GM18861 (cell line): ENCODE measurements around the gene EIF4E1B.

Source experiments
- ATAC-seq: cut with Tn5 transposase; IDR thresholded peaks from one replicate; pipeline ENCODE4 v1.9.1; 2021; ENCODE audit not compliant: unreplicated experiment

The EIF4E1B gene

DNA sequence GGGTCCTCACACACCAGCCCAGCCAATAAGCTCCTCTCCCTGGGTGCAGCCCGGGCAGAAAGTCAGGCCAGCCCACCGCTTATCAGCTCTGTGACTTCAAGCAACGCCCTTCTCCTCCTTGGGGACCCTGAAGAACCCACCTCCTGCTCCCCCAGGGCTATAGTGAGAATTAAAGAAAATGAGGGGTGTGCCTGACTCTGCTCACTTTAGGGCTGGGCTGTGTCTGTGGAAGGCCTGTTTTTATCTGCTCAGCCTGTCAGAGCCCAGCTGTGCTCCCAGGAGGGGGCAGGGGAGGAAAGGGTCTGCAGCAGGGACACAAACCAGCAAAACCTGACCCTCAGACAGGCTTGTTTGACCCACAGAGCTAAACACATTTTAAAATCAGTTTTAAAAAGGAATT lies 24.4 kb upstream of the EIF4E1B start:
- no peak for ATAC-seq

DNA sequence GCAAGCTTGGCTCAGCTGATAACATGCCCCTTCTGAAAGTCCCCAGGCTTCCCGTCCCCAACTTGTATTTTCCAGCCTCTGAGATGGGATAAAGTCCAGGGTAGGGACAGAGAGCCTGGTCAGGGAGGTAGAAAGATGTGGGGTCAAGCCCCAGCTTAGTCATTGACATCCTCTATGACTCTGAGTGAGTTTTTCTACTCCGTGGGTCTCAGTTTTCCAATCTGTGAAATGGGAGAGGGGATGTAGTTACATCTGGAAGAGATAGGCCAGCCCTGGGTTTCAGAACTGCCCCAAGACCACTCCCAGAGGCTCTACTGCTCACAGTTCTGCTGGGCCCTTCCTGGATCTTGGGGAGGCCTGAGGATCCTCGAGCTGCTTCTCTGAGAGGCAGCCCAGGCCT lies 23.6 kb upstream of the EIF4E1B start:
- ATAC-seq = no peak

DNA sequence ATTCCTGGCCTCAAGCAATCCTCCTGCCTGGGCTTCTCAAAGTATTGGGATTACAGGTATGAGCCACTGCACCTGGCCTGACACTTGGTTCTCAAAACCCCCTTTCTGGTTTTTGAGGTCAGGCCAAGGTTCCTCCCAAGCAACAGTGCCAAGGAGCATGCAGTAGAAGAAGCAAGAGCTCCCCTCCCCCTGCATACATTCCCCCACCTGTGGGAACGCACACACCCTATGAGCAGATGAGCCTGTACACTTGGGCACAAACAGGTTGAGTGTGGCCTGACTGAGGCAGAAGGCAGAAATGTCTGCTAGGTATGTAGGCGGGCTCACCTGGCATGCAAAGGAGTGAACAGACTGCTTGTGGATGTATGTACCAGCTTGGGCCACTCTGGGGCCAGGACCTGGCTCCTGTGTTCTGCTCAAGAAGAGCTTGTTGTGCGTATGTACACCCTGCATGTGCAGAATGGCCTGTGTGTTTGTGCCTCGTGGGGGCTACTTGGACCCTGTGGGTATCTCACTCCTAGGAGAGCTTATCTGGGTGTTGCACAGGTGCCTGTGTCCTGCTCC lies 22.3 kb upstream of the EIF4E1B start:
- no peak for ATAC-seq

DNA sequence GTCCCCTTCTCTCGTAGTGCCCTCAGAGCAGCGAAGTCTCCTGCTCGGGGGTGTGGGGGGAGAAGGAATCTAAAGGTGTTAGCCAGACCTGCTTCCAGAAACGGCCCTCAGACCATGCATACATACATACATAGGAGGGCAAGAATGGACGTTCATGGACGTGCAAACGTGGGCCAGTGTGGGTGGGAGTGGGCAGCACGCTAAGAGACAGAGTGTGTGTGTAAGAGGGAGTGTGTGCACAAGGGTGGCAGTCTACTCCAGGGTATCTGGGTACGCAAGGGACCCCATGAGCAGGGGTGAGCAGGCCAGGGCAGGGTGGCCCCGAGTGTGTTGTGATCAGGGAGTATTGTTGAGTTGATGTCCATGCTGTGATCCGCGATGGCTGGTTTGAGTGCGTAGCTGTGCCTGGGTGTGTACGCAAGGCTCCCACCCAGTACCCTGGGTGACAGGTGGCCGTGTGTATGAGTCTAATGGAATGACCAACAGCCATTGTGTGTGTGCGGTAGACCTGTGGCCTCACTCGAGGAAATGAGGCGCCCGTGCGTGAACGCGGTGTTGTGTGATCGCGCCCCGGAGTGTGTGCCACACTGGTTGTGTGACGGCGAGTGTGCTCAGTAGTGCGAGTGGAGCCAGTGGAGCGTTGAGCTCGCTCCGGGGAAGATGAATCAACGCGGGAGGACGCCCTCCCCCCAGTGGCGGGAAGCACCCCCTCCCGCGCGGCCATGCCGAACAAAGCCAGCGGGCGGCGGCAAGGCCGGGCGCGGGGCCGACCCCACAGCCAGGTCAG lies 21.3 kb upstream of the EIF4E1B start:
- no peak for ATAC-seq

DNA sequence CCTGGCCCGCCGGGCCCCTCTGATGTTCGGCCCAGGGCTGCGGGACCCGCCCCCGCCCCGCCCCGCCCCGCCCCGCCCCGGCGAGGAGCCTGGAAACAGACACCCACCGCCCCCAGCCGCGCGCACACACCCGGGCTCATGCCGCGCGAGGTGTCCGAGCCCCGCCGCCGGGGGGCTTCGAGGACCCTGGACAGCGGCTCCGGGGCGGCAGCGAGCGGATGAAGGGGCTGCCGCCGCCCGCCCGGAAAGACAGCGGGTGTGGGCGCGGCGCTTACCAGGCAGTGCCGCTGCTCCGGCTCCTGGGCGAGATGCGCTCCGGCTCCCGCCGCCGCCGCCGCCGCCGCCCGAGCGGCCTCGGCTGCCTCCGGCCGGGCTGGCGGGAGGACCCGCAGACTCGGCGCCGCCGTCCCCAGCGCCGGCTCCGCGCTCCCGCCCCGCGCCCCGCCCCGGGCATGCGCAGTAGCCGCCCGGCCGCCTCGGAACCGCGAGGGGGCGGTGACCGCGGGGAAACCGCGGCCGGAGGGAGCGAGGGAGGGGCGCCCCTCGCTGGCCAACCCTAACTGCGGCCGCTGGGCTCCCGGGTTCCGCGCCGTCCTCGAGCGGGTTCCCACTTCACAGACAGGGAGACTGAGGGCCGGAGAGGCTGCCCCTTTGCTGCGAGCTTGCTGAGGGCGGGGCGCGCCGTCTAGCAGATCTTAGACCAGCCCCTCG lies 20.6 kb upstream of the EIF4E1B start, which contains the start of gene GPRIN1:
GPRIN1 (minus strand) TSS at position 433 of the 711 bp plus-strand sequence. CDS start 10,322 bp downstream, outside the sequence.
- ATAC-seq = peak; percentile 49

DNA sequence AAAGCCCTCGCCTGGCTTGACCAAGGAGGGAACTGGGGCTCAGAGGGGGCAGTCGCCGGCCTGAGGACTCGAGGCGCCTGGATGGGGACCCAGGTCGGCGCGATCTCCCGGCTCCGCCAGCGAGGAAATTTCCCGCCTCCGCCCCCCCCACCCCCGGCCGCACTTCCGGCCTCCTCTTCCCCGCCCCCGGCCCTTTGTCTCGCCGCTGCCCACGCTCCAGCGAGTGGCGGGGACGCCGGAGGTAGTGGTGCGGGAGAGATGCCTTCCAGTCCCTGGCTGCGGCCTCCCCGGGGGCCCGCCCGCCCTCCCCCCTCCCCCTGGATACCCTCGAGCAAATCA lies 20.1 kb upstream of the EIF4E1B start:
- ATAC-seq = no peak

DNA sequence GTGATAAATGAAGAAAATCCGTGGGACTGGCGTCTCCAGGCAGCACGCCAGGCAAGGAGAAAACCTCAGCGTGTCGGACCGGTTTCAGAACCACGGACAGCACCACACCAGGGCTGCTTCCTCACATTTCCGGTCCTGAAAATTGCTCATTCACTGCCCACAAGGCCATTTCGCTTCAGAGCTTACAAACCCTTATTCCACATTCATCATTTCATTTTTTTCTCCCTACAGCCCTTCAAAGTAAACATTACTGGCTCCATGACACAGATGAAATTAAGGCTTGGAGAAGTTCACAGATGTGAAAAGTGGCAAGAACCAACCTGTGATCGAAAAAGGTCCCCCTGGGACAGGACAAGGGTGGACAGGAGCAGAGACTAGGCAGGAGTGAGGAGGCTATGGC lies 19.0 kb upstream of the EIF4E1B start:
- ATAC-seq = no peak

DNA sequence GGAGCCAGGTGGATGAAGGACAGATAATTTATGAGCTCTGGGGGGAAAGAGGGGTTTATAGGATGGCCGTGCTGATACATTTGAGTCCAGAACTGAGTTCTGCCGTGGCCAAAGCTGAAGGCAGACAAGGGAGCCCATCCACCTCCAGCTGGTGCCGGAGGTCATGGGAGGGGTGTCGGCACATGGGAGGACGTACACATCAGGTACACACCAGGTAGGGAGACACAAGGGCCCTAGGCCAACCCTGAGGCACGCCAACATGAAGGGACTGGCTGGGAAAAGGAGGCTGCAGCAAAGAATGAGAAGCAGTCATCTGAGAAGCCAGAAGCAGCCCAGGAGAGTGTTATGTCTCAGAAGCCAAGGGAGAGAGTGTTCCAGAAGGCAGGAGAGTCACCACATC lies 18.5 kb upstream of the EIF4E1B start:
- ATAC-seq = no peak

DNA sequence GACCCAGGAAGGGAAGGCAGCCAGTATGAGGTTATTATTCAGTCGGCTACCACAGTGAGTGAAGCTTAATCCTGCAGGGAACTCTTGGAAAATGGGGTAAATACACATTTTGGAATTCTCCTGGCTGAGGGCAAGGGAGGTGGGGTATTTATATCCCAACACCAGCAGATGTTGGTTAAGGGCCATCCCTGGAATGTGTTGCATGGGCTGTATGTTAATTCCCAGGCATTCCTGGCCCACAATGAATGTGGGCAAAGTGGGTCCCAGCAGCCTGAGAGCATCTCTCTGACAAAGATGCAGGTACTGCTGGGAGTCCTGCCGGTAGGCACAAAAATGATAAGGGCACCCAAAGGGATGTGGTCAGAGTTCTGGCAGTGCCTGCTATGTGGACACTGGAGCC lies 17.6 kb upstream of the EIF4E1B start:
- no peak for ATAC-seq

DNA sequence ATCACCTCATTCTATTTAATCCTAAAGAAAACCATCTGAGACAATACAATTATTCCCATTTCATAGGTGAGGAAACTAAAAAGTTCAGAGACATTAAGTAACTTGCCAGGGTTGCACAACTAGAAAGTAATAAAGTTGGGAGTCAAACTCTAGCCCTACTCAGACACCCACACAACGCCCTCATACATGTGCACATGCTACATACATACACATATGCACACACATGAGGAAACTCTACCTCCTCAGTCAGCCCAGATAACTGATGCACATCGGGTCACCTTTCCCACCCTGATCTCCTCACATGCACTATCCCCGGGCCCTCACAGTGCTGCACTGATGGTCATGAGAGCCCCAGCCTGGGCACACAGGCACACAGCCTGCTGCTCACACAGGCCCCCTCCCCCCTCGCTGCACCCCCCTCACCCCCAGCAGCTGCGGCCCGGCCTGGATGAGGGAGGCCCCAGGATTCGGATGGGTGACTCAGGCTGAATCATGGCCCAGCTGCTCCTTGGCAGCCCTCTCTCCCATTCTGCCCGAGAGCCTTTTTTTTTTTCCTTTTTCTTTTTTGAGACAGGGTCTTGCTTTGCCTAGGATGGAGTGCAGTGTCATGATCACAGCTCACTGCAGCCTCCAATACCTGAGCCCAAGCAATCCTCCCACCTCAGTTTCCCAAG lies 15.5 kb upstream of the EIF4E1B start:
- no peak for ATAC-seq

DNA sequence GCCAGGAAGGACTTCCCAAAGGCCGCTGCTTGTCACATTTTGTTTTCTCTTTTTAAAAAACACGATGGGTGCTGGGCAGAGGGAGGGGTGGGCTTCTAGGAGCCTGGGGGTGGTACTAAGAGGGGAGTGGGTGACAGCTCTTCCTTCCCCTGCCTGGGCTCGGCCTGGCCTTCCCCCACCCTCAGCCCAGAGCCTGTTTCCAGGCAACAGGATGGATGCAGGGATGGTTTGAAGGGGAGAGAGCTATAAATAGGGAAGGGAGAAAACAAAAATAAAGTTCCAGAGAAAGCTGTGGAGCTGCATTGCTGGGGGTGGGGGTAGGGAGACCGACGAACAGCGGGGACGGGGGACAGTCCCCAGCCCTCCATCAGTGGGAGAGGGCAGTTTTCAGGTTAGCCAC lies 14.0 kb upstream of the EIF4E1B start:
- ATAC-seq = no peak

DNA sequence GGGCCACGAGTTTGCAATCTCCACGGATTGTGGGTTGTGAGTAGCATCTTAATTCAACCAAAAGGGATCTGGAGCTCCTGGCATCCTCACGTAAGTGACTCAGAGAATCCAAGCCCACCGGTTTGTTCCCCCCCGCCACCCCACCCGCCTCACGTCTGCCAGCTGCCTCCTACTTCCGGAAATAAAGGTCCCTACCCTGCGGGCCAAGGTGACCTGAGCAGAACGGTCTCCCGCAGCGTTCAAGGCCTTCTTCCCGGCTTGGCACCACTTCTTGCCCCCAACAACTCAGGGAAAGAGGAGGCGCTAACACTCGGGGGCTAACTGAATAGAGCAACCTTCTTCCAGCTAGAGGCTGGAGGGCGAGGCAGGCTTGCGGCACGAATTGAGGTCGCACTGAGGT lies 11.7 kb upstream of the EIF4E1B start:
- ATAC-seq = no peak

DNA sequence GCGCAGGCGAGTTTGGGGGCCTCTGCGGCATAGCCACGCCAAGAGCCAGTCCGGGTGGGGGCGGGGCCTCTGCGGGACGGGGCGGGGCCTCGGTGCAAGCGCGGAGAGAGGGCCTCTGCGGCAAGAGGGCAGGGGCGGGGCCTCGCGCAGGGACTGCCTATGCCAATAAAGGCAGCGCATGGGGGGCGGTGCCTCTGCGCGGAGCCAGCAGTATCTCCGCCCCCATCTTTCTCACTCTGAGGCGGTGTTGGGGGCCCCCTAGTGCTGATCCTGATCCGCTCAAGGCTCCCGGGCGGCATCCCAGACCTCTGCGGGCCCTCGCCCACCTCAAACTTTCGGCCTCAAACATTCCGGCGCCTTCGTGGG lies 11.3 kb upstream of the EIF4E1B start:
- peak; percentile 73 for ATAC-seq

DNA sequence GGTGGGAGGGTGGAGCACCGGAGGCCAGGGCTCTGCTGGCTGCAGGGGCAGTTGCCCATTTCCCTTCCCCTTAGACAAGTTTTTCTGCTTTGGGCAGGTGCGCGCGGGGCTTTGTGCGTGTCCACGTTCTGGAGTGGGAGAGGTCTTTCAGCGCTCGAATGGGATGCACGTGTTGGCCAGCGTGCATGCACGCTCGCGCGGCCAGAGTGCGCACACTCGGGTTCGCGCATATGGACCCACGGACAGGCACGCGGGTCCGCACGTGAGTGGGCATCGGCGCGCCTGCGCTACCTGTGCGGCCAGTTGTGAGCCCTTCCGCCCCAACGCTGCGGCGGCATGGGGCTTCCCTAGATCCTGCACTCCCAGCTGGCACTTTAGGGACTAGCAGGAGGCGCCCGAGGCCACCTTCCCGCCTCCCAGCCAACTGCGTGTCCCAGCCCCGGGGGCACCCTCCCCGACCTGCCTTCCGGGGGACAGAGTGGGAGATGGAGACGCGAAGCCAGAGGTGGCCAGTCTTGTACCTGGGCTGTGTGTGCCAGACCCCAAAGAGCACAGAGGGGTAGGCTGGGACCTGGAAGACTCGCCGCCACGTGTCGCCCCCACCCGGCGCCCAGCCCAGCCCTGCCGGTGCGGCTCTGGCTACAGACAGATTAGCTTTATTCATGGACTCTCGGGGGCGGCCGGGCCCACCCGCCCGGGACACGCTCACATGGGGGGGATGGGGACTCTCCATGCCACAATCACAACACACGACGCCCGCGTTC lies 10.7 kb upstream of the EIF4E1B start:
- no peak for ATAC-seq

DNA sequence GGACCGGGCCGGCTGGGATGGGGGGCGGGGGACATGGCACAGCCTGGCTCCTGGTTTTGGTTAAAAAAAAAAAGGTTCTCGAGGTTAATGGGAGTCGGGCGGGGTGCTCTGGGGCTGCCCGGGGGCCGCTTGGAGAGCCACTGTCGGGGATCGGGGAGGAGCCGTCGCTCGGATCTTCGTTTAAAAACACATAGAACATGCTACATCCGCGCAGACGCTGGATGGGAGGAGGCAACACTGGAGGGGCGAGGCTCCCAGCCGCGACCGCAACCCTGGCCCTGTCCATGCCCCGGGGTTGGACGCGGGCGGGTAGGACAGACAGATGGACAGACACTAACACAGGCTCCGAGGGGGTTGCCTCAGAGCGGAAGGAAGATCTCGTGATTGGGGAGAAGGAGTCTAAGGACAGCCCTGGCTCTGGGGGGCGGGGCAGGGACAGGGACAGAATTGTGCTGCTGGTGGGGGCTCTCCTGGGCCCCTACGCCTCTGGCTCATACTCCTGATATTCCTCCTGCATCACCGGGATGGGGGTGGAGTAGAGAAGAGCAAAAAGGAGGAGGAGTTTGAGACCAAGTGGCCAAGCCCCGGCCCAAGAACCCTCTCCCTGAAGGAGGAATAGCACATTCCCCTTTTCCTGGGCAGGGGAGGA lies 10.0 kb upstream of the EIF4E1B start:
- ATAC-seq = no peak

DNA sequence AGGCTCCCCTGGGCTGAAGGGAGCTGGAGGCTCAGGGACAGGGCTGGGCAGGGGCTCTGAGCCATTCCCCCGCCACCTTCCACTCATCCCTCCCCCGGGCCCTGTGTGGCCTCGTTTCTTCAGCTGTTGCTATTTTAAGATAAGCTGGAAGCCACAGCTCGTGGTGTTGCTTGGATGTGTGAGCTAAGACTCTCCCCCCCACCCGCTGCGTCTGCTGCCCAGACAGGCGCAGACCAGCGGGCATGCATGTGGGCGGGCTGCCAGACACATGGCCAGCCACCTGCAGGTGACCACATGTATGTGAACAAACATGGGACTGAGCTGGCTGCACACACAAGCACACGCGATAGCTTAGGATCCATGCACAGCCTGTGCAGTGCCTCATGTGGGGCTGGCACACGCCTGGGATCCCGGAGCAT lies 8.8 kb upstream of the EIF4E1B start:
- no peak for ATAC-seq

DNA sequence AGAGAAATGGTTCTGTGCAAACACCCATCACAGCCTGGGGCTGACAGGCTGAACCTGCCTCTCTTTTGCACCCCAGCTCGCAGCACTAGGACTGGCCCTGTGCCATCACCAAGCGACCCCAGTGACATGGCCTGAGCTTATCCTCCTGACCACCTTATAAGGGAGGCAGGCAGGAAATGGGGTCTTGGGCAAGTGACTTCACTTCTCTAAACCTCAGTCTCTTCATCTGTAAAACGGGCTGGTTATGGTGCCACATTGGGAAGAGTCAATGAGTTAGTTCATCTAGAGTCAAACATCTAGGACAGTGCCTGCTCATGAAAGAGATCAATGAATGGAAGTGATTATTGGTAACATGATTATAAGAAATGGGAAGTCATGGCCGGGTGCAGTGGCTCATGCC lies 6.3 kb upstream of the EIF4E1B start:
- ATAC-seq = no peak

DNA sequence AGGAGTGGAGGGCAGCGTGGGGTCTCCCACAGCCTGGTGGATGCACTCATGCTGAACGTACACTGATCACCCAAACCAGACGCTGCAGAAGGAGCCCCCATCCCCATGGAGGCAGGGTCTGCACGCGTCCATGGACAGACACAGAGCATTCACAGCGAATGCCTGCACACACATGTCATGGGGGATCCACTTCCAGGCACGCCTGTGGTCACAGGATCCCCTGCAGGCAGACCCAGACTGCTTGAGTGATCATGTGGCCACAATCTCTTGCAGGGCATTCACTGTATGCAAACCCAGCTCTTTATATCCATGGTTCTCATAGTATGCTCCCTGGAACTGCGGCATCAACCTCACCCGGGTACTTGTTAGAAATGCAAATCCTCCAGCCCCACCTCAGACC lies 5.5 kb upstream of the EIF4E1B start:
- no peak for ATAC-seq

DNA sequence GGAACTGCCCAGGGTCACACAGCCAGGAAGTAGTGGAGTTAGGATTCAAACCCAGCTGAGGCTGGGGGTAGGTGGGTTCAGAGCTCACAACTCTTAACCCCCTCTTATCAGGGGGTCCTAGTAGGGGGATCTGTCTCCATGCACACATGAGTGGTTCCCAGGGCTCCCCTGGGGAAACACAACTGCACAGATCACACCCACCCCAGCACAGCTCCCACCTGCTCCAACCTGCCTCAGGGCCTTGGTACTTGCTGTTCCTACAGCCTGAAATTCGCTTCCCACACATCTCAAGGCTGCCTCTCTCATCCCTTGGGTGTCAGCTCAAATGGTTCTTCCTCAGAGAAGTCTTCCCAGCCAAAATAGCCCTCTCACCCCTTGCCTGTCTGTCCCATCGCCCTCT lies 5.0 kb upstream of the EIF4E1B start:
- no peak for ATAC-seq
